Loucy (cell line): Measurements from ENCODE around the gene ANKRD40.

Source experiments
- EZH2phosphoT487 ChIP-seq: fragments of 200-600 bp; IDR thresholded peaks from 2 replicates; pipeline ENCODE4 v1.6.1; 2018; ENCODE audit warnings: antibody characterized with exemption, mild to moderate bottlenecking, moderate library complexity, borderline replicate concordance
- TF ChIP-seq, protein P1 (sequence below): fragments of 200-600 bp; sonication (generic); conservative IDR thresholded peaks from 2 replicates; pipeline ENCODE4 v1.5.1; 2014; ENCODE audit warnings: mild to moderate bottlenecking, antibody characterized with exemption, low read length

- TF ChIP-seq, protein P1, sequence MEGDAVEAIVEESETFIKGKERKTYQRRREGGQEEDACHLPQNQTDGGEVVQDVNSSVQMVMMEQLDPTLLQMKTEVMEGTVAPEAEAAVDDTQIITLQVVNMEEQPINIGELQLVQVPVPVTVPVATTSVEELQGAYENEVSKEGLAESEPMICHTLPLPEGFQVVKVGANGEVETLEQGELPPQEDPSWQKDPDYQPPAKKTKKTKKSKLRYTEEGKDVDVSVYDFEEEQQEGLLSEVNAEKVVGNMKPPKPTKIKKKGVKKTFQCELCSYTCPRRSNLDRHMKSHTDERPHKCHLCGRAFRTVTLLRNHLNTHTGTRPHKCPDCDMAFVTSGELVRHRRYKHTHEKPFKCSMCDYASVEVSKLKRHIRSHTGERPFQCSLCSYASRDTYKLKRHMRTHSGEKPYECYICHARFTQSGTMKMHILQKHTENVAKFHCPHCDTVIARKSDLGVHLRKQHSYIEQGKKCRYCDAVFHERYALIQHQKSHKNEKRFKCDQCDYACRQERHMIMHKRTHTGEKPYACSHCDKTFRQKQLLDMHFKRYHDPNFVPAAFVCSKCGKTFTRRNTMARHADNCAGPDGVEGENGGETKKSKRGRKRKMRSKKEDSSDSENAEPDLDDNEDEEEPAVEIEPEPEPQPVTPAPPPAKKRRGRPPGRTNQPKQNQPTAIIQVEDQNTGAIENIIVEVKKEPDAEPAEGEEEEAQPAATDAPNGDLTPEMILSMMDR = no peak
- TF ChIP-seq EZH2phosphoT487 = no peak
These were observed 34.7 kb downstream of the ANKRD40 start for GRCh38 chr17:50672831-50673551.
